ENCODE measurements around the gene IKZF2.

IKZF2 gene

DNA sequence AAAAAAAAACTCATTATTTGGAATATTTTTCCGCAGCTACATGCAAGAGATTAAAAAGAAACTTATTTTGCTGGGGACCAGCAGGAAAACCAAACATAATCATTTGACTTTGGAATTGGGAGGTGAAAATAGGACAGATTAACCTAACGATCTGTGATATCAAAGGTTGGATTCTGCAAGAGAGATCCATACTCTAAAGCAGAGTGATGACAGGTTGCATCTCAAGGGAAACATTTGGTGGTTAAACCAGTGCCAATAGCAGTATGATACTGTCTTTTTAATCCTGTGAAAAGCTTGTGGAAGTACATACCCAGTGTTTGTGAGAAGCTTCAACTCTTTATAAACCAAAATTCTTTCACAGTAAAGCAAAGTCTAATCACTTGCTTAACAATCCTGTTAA, 5.3 kb upstream of the IKZF2 start:
- TF ChIP-seq, protein P1, sequence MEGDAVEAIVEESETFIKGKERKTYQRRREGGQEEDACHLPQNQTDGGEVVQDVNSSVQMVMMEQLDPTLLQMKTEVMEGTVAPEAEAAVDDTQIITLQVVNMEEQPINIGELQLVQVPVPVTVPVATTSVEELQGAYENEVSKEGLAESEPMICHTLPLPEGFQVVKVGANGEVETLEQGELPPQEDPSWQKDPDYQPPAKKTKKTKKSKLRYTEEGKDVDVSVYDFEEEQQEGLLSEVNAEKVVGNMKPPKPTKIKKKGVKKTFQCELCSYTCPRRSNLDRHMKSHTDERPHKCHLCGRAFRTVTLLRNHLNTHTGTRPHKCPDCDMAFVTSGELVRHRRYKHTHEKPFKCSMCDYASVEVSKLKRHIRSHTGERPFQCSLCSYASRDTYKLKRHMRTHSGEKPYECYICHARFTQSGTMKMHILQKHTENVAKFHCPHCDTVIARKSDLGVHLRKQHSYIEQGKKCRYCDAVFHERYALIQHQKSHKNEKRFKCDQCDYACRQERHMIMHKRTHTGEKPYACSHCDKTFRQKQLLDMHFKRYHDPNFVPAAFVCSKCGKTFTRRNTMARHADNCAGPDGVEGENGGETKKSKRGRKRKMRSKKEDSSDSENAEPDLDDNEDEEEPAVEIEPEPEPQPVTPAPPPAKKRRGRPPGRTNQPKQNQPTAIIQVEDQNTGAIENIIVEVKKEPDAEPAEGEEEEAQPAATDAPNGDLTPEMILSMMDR (IDR thresholded peaks at IDR 0.05; ENCODE audit: poor library complexity, severe bottlenecking), result no peak
- Histone ChIP-seq H3K9me3 (ENCODE audit: severe bottlenecking) (no peaks in the 10 kb centered on the region), H3K4me1 (ENCODE audit: insufficient read depth, poor library complexity, severe bottlenecking) (peaks cover 10% of the 10 kb centered on the region), H3K27me3 (ENCODE audit: insufficient read depth, poor library complexity, severe bottlenecking) (no peaks in the 10 kb centered on the region), H3K36me3 (ENCODE audit: low read depth) (no peaks in the 10 kb centered on the region), H3K4me3 (ENCODE audit: severe bottlenecking) (no peak overlapping the region), H3K27ac (ENCODE audit: poor library complexity, severe bottlenecking) (no peak overlapping the region)
- DNase-seq (ENCODE audit: low spot score) (no peak), ATAC-seq (ENCODE audit: low read depth) (no peak)

DNA sequence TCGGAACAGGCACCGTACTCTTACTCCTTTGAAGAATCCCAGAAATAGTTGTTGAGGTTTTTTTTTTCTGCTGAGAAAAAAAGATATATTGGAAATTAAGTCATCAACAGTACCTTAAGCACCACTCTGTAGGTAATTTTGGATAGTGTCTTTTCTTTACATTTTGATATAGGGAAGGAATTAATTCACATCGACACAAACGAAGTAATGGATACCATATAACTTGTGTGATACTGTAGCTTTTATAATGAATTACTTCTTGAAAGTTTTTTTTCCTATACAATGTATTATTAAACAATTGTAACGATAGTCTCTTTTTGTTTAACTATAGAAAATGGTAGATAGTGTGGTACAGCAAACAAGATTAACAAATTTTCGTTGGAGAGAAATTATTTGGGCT, 1.5 kb upstream of the IKZF2 start:
- no peaks in the 10 kb centered on the region for H3K27me3 ChIP-seq (ENCODE audit: insufficient read depth, poor library complexity, severe bottlenecking)
- no peak for ATAC-seq (ENCODE audit: low read depth)
- peaks cover 19% of the 10 kb centered on the region for H3K4me1 ChIP-seq (ENCODE audit: insufficient read depth, poor library complexity, severe bottlenecking)
- no peaks in the 10 kb centered on the region for H3K9me3 ChIP-seq (ENCODE audit: severe bottlenecking)
- TF ChIP-seq, protein P1 (IDR thresholded peaks at IDR 0.05; ENCODE audit: poor library complexity, severe bottlenecking), result no peak
- H3K4me3 ChIP-seq (ENCODE audit: severe bottlenecking), result peak overlapping the region; percentile 84
- DNase-seq (ENCODE audit: low spot score), result no peak
- peak overlapping the region; percentile 84 for H3K27ac ChIP-seq (ENCODE audit: poor library complexity, severe bottlenecking)
- H3K36me3 ChIP-seq (ENCODE audit: low read depth), result peaks cover 4% of the 10 kb centered on the region

DNA sequence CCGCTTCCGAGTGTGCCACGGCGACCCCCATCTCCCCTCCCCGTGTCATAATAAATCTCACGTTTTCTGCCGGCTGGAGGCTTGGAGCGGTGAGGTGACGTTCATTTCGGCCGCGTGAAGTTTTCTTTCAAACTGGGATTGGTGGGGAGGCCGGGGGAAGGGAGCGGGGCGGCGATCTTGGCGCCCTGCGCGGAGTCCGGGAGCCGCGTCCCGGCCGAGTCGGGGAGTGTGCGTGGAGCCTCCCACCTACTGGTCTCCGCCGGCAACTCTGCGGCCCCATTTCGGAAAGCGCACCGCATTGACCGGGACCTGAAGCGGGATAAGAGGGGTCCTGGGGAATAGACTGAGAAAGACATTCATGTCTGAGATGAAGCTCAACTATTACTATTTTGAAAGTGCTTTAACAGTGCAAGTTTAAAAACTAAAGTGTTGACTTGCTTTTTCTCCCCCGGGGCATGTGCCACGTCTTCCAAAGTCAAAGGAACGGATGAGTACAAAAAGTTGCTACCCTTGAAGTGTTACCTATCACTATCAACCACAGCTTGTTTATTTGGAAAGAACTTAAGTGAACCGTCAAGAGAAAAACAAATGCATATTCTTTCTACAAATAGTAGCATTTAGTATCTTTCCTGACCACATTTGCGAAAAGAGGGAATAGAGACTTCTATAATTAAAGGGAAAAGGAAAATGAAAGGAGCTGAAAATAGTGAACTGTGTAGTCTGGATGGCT, 818 bp upstream of the IKZF2 start:
- H3K36me3 ChIP-seq (ENCODE audit: low read depth), result peaks cover 11% of the 10 kb centered on the region
- no peaks in the 10 kb centered on the region for H3K27me3 ChIP-seq (ENCODE audit: insufficient read depth, poor library complexity, severe bottlenecking)
- peak overlapping the region; percentile 84 for H3K4me3 ChIP-seq (ENCODE audit: severe bottlenecking)
- peaks cover 25% of the 10 kb centered on the region for H3K4me1 ChIP-seq (ENCODE audit: insufficient read depth, poor library complexity, severe bottlenecking)
- TF ChIP-seq, protein P1 (IDR thresholded peaks at IDR 0.05; ENCODE audit: poor library complexity, severe bottlenecking), result peak; percentile 56
- DNase-seq (ENCODE audit: low spot score), result peak; percentile 73
- no peaks in the 10 kb centered on the region for H3K9me3 ChIP-seq (ENCODE audit: severe bottlenecking)
- H3K27ac ChIP-seq (ENCODE audit: poor library complexity, severe bottlenecking), result peak overlapping the region; percentile 84
- ATAC-seq (ENCODE audit: low read depth), result peak; percentile 74

DNA sequence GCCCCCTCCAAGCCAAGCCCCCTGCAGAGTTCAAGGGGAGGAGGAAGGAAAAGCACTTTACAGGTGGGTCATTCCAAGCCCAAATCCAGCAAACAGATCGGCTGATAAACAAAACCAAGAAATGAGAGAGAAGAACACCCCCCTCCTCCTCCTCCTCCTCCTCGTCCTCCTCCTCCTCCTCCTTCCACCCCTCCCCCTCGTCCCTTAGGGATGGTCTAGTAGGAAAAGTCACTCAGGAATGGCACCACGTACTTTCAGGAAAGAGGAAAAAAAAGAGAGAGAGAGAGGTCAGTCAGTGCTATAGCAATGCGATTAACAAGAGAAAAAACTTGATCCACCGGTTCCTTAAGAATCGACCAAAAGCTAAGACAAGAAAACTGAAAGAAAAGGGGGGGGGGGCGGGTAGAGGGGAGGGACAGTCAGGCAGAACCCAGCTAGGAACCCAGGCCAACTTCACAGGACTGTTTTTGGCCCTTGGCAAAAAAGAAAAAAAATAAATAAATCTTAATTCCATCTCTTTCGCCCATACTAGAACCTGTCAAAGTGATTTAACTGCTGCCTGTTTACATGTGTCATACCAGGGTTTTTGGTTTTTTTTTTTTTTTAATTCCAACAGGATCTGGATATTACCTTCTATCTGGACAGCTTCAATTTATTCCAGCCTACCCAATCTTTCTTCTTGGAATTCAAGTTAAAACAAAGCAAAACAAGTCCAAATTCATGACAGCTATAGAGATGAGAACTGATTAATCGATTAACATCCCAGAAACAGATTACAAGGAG, 906 bp downstream of the IKZF2 start:
- no peak for DNase-seq (ENCODE audit: low spot score)
- peak overlapping the region; percentile 84 for H3K27ac ChIP-seq (ENCODE audit: poor library complexity, severe bottlenecking)

More for the DNA sequence above, 906 bp downstream of the IKZF2 start:
- ATAC-seq (ENCODE audit: low read depth), result 0 out of 3 replicates have a peak, but pooled peaks have one; percentile 5
- Histone ChIP-seq H3K9me3 (ENCODE audit: severe bottlenecking) (no peaks in the 10 kb centered on the region), H3K4me3 (ENCODE audit: severe bottlenecking) (peak overlapping the region; percentile 84), H3K27me3 (ENCODE audit: insufficient read depth, poor library complexity, severe bottlenecking) (no peaks in the 10 kb centered on the region), H3K4me1 (ENCODE audit: insufficient read depth, poor library complexity, severe bottlenecking) (peaks cover 33% of the 10 kb centered on the region), H3K36me3 (ENCODE audit: low read depth) (peaks cover 15% of the 10 kb centered on the region)
- TF ChIP-seq, protein P1 (IDR thresholded peaks at IDR 0.05; ENCODE audit: poor library complexity, severe bottlenecking), result no peak
